ENCODE results near the gene SPTBN1. TPM values are rescaled to one million over a fixed set of nuclear protein-coding genes. Genes with fewer than 3 reads are reported as not detected.

Gene SPTBN1
- total and polyA plus RNA-seq, 2 of the 13 experiments (the other 11 are each of a cell fraction or from before 2014, with no cell fraction given) = 123 to 299 TPM

GRCh38 chr2:54706622-54707021 is 250.5 kb downstream of the SPTBN1 start (continued):
- TF ChIP-seq, protein P1, sequence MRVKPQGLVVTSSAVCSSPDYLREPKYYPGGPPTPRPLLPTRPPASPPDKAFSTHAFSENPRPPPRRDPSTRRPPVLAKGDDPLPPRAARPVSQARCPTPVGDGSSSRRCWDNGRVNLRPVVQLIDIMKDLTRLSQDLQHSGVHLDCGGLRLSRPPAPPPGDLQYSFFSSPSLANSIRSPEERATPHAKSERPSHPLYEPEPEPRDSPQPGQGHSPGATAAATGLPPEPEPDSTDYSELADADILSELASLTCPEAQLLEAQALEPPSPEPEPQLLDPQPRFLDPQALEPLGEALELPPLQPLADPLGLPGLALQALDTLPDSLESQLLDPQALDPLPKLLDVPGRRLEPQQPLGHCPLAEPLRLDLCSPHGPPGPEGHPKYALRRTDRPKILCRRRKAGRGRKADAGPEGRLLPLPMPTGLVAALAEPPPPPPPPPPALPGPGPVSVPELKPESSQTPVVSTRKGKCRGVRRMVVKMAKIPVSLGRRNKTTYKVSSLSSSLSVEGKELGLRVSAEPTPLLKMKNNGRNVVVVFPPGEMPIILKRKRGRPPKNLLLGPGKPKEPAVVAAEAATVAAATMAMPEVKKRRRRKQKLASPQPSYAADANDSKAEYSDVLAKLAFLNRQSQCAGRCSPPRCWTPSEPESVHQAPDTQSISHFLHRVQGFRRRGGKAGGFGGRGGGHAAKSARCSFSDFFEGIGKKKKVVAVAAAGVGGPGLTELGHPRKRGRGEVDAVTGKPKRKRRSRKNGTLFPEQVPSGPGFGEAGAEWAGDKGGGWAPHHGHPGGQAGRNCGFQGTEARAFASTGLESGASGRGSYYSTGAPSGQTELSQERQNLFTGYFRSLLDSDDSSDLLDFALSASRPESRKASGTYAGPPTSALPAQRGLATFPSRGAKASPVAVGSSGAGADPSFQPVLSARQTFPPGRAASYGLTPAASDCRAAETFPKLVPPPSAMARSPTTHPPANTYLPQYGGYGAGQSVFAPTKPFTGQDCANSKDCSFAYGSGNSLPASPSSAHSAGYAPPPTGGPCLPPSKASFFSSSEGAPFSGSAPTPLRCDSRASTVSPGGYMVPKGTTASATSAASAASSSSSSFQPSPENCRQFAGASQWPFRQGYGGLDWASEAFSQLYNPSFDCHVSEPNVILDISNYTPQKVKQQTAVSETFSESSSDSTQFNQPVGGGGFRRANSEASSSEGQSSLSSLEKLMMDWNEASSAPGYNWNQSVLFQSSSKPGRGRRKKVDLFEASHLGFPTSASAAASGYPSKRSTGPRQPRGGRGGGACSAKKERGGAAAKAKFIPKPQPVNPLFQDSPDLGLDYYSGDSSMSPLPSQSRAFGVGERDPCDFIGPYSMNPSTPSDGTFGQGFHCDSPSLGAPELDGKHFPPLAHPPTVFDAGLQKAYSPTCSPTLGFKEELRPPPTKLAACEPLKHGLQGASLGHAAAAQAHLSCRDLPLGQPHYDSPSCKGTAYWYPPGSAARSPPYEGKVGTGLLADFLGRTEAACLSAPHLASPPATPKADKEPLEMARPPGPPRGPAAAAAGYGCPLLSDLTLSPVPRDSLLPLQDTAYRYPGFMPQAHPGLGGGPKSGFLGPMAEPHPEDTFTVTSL (CRISPR knock-in tag; IDR thresholded peaks at IDR 0.05; ENCODE audit: borderline replicate concordance) = 0 out of 2 replicates have a peak, but pooled peaks have one; percentile 19
- no peak for TF ChIP-seq PRPF4 (IDR thresholded peaks at IDR 0.05; ENCODE audit: low read depth, low read length, poor library complexity, severe bottlenecking)

DNA sequence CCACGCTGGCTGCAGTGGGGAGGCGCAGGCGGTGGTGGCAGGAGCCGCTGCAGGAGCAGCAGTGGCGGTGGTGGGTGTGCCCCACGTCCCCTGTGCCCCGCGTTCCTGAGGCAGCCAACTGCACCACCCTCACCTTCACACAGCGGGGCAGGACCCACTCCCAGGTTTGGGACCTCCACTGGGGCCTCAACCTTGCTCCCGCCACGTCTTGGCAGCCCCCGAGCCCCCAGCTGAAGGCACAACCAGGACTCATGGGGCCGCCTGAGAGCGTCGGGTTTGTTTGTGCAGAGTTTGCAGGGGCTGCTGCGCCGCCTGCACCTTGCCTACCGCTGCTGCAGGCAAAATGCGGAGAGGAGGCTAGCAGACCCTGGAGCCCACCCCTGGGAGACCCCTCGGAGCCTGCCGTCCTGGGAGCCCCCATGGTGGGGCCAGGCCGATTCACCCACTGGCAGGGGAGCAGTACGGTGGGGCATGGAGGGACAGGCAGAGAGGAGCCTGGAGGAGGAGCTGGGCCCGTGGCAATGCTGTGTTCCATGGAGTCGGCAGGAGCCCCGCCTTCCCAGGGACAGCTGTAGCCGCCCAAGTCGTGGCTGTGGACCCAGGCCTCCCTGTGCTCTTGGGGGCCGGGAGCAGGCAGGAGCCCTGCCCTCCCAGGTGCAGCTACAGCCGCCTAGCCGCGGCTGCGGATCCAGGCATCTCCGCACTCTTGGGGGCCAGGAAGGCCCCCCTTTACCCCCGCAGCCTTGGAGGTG is 252.6 kb downstream of the SPTBN1 start:
- Histone ChIP-seq H3K4me1 (ENCODE audit: insufficient read depth, low read length) (peaks cover 37% of the 10 kb centered on the region), H3K4me3 (replicated peaks in 1 of 3; ENCODE audit: insufficient read depth in 1 of 3, low read depth in 2 of 3, low read length in 3 of 3) (no peak overlapping the region), H3K79me2 (ENCODE audit: insufficient read depth, low read length) (no peaks in the 10 kb centered on the region), H3K27me3 (ENCODE audit: control insufficient read depth in 1 of 2, insufficient read depth in 2 of 2, low read length in 2 of 2) (no peaks in the 10 kb centered on the region), H3K36me3 (replicated peaks in 1 of 2; ENCODE audit: control insufficient read depth in 1 of 2, insufficient read depth in 2 of 2, low read length in 2 of 2) (no peaks in the 10 kb centered on the region), H3K27ac (ENCODE audit: extremely low read length, insufficient read depth, low read length) (no peak overlapping the region), H2AFZ (ENCODE audit: low read length) (no peak overlapping the region), H4K20me1 (ENCODE audit: insufficient read depth, low read length) (no peaks in the 10 kb centered on the region), H3K4me2 (ENCODE audit: low read depth, low read length) (no peak overlapping the region), H3K9ac (ENCODE audit: insufficient read depth, low read depth, low read length) (no peak overlapping the region), H3K9me3 (ENCODE audit: low read length) (no peaks in the 10 kb centered on the region)
- FAIRE-seq = no peak
- no peak for DNase-seq (ENCODE audit: low spot score)
- ChIA-PET POLR2A (no interaction called here), CTCF (ENCODE audit: low intra/inter-chr PET ratio, low total read pairs) (no interaction called here)
- BruUV-seq (replicated peaks) = no TSS peak
- WGBS (ENCODE audit: low lambda C conversion rate) = 90% methylated on average over 24 of the region's 35 CpGs
- intact Hi-C loops (cut with micrococcal nuclease; ENCODE audit: unreplicated experiment) (loop anchor here (10.0 kb wide), 2 partner anchors 364 to 534 kb away; no protein-coding TSS in a partner anchor), in situ Hi-C loops (cut with HindIII; ENCODE audit: extremely low pct_ligation_motif_present, low pct_unique_long_range_greater_than_20kb) (loop anchor here (5.0 kb wide), 1 partner anchor 46 kb away; no protein-coding TSS in a partner anchor)
- ATAC-seq = peak; percentile 30
- TF ChIP-seq, protein P2, sequence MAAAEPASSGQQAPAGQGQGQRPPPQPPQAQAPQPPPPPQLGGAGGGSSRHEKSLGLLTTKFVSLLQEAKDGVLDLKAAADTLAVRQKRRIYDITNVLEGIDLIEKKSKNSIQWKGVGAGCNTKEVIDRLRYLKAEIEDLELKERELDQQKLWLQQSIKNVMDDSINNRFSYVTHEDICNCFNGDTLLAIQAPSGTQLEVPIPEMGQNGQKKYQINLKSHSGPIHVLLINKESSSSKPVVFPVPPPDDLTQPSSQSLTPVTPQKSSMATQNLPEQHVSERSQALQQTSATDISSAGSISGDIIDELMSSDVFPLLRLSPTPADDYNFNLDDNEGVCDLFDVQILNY (CRISPR knock-in tag; conservative IDR thresholded peaks at IDR 0.05) = no peak
- no peak for TF ChIP-seq NRL (CRISPR knock-in tag; IDR thresholded peaks at IDR 0.05; ENCODE audit: borderline replicate concordance)
- no peak for TF ChIP-seq TEF (CRISPR knock-in tag; IDR thresholded peaks at IDR 0.05)
- TF ChIP-seq PRPF4 (IDR thresholded peaks at IDR 0.05; ENCODE audit: low read depth, low read length, poor library complexity, severe bottlenecking) = no peak
- no peak for TF ChIP-seq ZNF329 (CRISPR knock-in tag; IDR thresholded peaks at IDR 0.05; ENCODE audit: low read depth)
- no peak for TF ChIP-seq NFAT5 (CRISPR knock-in tag; IDR thresholded peaks at IDR 0.05)
